SU-DHL-6 (cell line): ENCODE results near the gene PLD1.

Source experiments
- H2AFZ ChIP-seq: fragments of 200-600 bp; sonication (generic); 2 replicates; pipeline ENCODE4 v1.6.1; 2014; ENCODE audit warnings: low read depth, mild to moderate bottlenecking, moderate library complexity, mixed read lengths, antibody characterized with exemption, low read length; ENCODE audit not compliant: severe bottlenecking
- H3F3A ChIP-seq: fragments of 200-600 bp; shearing (Covaris generic); 2 replicates; pipeline ENCODE4 v1.6.0; 2016; ENCODE audit warnings: antibody characterized with exemption, mild to moderate bottlenecking; ENCODE audit not compliant: insufficient read depth
- H3K27ac ChIP-seq: fragments of 200-600 bp; sonication (generic); 2 replicates; pipeline ENCODE4 v1.5.1; 2016; ENCODE audit warnings: low read depth, mild to moderate bottlenecking, low read length, moderate library complexity, mixed read lengths
- H3K27me3 ChIP-seq: fragments of 200-600 bp; sonication (generic), shearing (Covaris generic); 2 replicates; pipeline ENCODE4 v1.6.0; 2014; ENCODE audit warnings: mild to moderate bottlenecking, low read length
- H3K36me3 ChIP-seq: fragments of 200-600 bp; sonication (generic); 2 replicates; pipeline ENCODE4 v1.6.1; 2014; ENCODE audit warnings: mild to moderate bottlenecking, low read length, mixed read lengths
- H3K4me2 ChIP-seq: fragments of 300-600, 200-600 bp; shearing (Covaris generic), sonication (generic); 2 replicates; pipeline ENCODE4 v1.6.0; 2014; ENCODE audit warnings: low read length, low read depth, mild to moderate bottlenecking; ENCODE audit not compliant: poor library complexity, severe bottlenecking
- H3K4me3 ChIP-seq: fragments of 200-600 bp; sonication (generic); 2 replicates; pipeline ENCODE4 v1.5.1; 2014; ENCODE audit warnings: antibody characterized with exemption, low read length, mild to moderate bottlenecking, mixed read lengths; ENCODE audit not compliant: insufficient read depth, poor library complexity, severe bottlenecking
- H3K79me2 ChIP-seq: fragments of 200-600 bp; sonication (generic); 2 replicates; pipeline ENCODE4 v1.6.1; 2014; ENCODE audit warnings: mild to moderate bottlenecking, low read length, moderate library complexity; ENCODE audit not compliant: insufficient read depth
- H3K9ac ChIP-seq: fragments of 200-600 bp; sonication (generic); 2 replicates; pipeline ENCODE4 v1.7.0; 2014; ENCODE audit warnings: mild to moderate bottlenecking, low read length
- H3K9me2 ChIP-seq: fragments of 200-600 bp; sonication (generic); replicated peaks from 2 replicates; pipeline ENCODE4 v1.6.1; 2014; ENCODE audit warnings: low read length; ENCODE audit not compliant: insufficient read depth
- H3K9me3 ChIP-seq: fragments of 200-600 bp; sonication (generic); 2 replicates; pipeline ENCODE4 v1.6.1; 2014; ENCODE audit warnings: low read length, mixed read lengths; ENCODE audit not compliant: insufficient read depth
- H4K20me1 ChIP-seq: fragments of 200-600 bp; sonication (generic); 2 replicates; pipeline ENCODE4 v1.6.1; 2014; ENCODE audit warnings: low read depth, mild to moderate bottlenecking, antibody characterized with exemption, low read length, moderate library complexity, mixed read lengths
- CTCF ChIP-seq: fragments of 200-600 bp; sonication (generic); IDR thresholded peaks from one replicate; pipeline ENCODE4 v1.5.1; 2017; ENCODE audit warnings: antibody characterized with exemption, mild to moderate bottlenecking, low read length, moderate library complexity; ENCODE audit not compliant: insufficient read depth, poor library complexity, severe bottlenecking
- EZH2phosphoT487 ChIP-seq: fragments of 200-600 bp; sonication (generic), shearing (Covaris generic); conservative IDR thresholded peaks from 2 replicates; pipeline ENCODE4 v1.6.1; 2018; ENCODE audit warnings: mild to moderate bottlenecking, antibody characterized with exemption, low read length, moderate library complexity, mixed read lengths

Gene PLD1

GRCh38 chr3:171732756-171733155, 77.5 kb downstream of the PLD1 start:
- Histone ChIP-seq H3K4me2 (no peak overlapping the region), H4K20me1 (no peaks in the 10 kb centered on the region), H3K9me2 (no peaks in the 10 kb centered on the region), H3K27me3 (no peaks in the 10 kb centered on the region), H3K9ac (no peak overlapping the region), H3K9me3 (no peaks in the 10 kb centered on the region), H2AFZ (no peak overlapping the region), H3K27ac (no peak overlapping the region), H3K79me2 (no peaks in the 10 kb centered on the region), H3F3A (no peaks in the 10 kb centered on the region), H3K4me3 (no peak overlapping the region), H3K36me3 (no peaks in the 10 kb centered on the region)
- no peak for TF ChIP-seq EZH2phosphoT487
- no peak for TF ChIP-seq CTCF

GRCh38 chr3:171731691-171732090, 78.6 kb downstream of the PLD1 start:
- Histone ChIP-seq H3F3A (no peaks in the 10 kb centered on the region), H3K9ac (no peak overlapping the region), H4K20me1 (no peaks in the 10 kb centered on the region), H2AFZ (no peak overlapping the region), H3K27me3 (no peaks in the 10 kb centered on the region), H3K9me3 (no peaks in the 10 kb centered on the region), H3K79me2 (no peaks in the 10 kb centered on the region), H3K4me3 (no peak overlapping the region), H3K36me3 (no peaks in the 10 kb centered on the region), H3K4me2 (no peak overlapping the region), H3K9me2 (no peaks in the 10 kb centered on the region), H3K27ac (no peak overlapping the region)
- TF ChIP-seq EZH2phosphoT487 (no peak), CTCF (no peak)

- no peak overlapping the region for H3K9ac ChIP-seq
- no peaks in the 10 kb centered on the region for H3K79me2 ChIP-seq
- H3F3A ChIP-seq = no peaks in the 10 kb centered on the region
- no peaks in the 10 kb centered on the region for H3K36me3 ChIP-seq
- no peak overlapping the region for H3K4me2 ChIP-seq
- TF ChIP-seq EZH2phosphoT487 = no peak
- no peak for TF ChIP-seq CTCF
- H3K27ac ChIP-seq = no peak overlapping the region
- H4K20me1 ChIP-seq = no peaks in the 10 kb centered on the region
- no peak overlapping the region for H2AFZ ChIP-seq
- no peaks in the 10 kb centered on the region for H3K9me2 ChIP-seq
- H3K4me3 ChIP-seq = no peak overlapping the region
- H3K27me3 ChIP-seq = no peaks in the 10 kb centered on the region
- H3K9me3 ChIP-seq = no peaks in the 10 kb centered on the region
Measured at GRCh38 chr3:171729452-171730334, 80.6 kb downstream of the PLD1 start.
